HEK293T (cell line): ENCODE results near the gene CD209.

Source experiments
- BHLHE40 ChIP-seq: fragments of 450-650 bp; IDR thresholded peaks from 2 replicates; pipeline ENCODE4 v1.6.1; 2016; ENCODE audit warnings: mild to moderate bottlenecking, moderate library complexity, borderline replicate concordance
- FOXA1 ChIP-seq: fragments of 450-650 bp; IDR thresholded peaks from 2 replicates; pipeline ENCODE4 v1.6.1; 2016; ENCODE audit warnings: mild to moderate bottlenecking
- FOXK2 ChIP-seq: fragments of 450-650 bp; IDR thresholded peaks from 2 replicates; pipeline ENCODE4 v1.6.1; 2016; ENCODE audit warnings: mild to moderate bottlenecking
- L3MBTL2 ChIP-seq: fragments of 450-650 bp; conservative IDR thresholded peaks from 2 replicates; pipeline ENCODE4 v1.6.1; 2016; ENCODE audit warnings: mild to moderate bottlenecking
- NFRKB ChIP-seq: fragments of 450-650 bp; IDR thresholded peaks from 2 replicates; pipeline ENCODE4 v1.6.1; 2016; ENCODE audit warnings: mild to moderate bottlenecking, moderate library complexity
- SP1 ChIP-seq: fragments of 450-650 bp; IDR thresholded peaks from 2 replicates; pipeline ENCODE4 v1.6.1; 2017
- TF ChIP-seq, protein P1 (sequence below): fragments of 450-650 bp; IDR thresholded peaks from 2 replicates; pipeline ENCODE4 v1.6.1; 2016

DNA sequence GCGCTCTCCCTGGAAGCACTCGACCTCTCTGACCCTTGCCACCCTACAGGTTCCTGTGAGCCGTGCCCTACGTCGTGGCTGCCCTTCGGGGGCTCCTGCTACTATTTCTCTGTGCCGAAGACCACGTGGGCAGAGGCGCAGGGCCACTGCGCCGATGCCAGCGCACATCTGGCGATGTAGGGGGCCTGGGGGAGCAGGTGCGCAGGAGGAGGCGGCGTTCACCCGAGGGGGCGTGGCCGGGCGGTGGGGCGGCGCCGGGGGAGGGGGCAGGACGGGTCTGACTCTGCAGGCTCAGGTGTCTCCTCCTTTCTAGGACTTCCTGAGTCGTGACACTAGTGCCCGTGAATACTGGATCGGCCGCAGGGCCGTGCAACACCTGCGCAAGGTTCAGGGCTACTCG, 42.1 kb upstream of the CD209 start:
- TF ChIP-seq FOXA1 (no peak), SP1 (no peak), L3MBTL2 (no peak), FOXK2 (no peak), NFRKB (no peak), BHLHE40 (no peak)
- TF ChIP-seq, protein P1, sequence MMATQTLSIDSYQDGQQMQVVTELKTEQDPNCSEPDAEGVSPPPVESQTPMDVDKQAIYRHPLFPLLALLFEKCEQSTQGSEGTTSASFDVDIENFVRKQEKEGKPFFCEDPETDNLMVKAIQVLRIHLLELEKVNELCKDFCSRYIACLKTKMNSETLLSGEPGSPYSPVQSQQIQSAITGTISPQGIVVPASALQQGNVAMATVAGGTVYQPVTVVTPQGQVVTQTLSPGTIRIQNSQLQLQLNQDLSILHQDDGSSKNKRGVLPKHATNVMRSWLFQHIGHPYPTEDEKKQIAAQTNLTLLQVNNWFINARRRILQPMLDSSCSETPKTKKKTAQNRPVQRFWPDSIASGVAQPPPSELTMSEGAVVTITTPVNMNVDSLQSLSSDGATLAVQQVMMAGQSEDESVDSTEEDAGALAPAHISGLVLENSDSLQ: no peak
